ENCODE results near the gene ABCF2.

The ABCF2 gene

DNA sequence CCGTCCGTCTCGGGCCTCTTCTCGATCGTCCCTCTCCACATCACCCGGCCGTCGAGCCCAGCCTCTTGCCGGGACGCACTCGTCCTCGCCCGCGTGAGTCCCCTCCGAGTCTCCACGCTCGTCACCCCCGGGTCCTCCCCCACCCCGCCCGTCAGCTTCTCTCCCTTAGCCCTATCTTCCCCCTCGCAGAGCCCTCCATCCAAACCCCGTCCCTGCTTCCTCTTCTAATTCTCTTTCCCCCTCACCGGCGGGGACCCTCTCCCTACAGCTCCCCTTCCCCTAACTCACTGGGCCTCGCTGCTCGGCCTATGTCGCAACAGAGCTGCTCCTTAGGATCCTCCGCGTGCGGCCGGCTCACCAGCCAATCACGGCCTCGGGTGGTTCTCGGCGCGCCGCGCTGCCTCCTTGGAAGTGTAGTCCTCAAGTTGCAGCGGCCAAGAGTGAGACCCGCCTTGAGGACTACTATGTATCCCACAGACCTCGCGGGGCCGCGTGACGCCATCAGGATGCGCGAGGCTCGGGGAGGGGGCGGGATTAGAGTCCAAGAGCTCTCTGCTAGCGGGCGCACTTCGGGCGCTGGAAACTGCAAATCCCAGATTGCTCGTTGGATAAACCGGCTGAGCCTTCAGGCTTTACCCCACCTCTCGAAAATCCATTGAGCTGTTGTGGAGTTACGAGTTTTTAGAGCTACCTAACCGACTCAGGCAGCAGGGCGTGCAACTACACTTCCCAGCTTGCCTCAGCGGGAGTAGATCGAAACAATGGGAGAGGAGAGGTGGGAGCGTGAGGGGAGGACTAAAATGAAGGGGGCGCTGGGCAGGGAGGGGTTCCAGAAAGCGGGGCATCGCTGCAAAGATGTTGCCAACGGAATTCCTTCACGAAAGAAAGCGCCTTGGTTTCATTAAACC, at the start of gene ABCF2:
Gene ABCF2 (minus strand): TSS at position 331 of the 908 bp plus-strand sequence. CDS start 747 bp downstream, outside the sequence.
- TF ChIP-seq FOXM1 (IDR thresholded peaks at IDR 0.05; ENCODE audit: borderline replicate concordance), result no peak
- no peak for TF ChIP-seq ELF4 (IDR thresholded peaks at IDR 0.05)
- TF ChIP-seq BHLHE40 (IDR thresholded peaks at IDR 0.05; ENCODE audit: borderline replicate concordance), result no peak
- TF ChIP-seq ARNT (IDR thresholded peaks at IDR 0.05), result no peak
- no peak for TF ChIP-seq FOXK2 (IDR thresholded peaks at IDR 0.05)
- no peak for TF ChIP-seq SP1 (IDR thresholded peaks at IDR 0.05)
- no peak for TF ChIP-seq LEF1 (IDR thresholded peaks at IDR 0.05; ENCODE audit: borderline replicate concordance)
- TF ChIP-seq L3MBTL2 (conservative IDR thresholded peaks at IDR 0.05), result peak; percentile 97
- TF ChIP-seq, protein P1, sequence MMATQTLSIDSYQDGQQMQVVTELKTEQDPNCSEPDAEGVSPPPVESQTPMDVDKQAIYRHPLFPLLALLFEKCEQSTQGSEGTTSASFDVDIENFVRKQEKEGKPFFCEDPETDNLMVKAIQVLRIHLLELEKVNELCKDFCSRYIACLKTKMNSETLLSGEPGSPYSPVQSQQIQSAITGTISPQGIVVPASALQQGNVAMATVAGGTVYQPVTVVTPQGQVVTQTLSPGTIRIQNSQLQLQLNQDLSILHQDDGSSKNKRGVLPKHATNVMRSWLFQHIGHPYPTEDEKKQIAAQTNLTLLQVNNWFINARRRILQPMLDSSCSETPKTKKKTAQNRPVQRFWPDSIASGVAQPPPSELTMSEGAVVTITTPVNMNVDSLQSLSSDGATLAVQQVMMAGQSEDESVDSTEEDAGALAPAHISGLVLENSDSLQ (IDR thresholded peaks at IDR 0.05), result peak; percentile 65
- TF ChIP-seq NFRKB (IDR thresholded peaks at IDR 0.05), result no peak
- no peak for TF ChIP-seq TARDBP (IDR thresholded peaks at IDR 0.05)
- TF ChIP-seq SUZ12 (IDR thresholded peaks at IDR 0.05), result no peak
- peak; percentile 100 for DNase-seq (ENCODE audit: extremely low spot score)
- POLR2A ChIA-PET, result interaction anchor here (0.6 to 5.2 kb wide), 33 partner anchors 9 to 312 kb away, joined by 3 to 90 read pairs (median 4); partner anchors contain the start of genes ABCB8, AGAP3, FASTK and H2BK1
- CTCF ChIA-PET, result interaction anchor here (1.0 to 3.6 kb wide), 4 partner anchors 16 to 76 kb away, joined by 3 to 26 read pairs (median 4); no protein-coding TSS in a partner anchor

DNA sequence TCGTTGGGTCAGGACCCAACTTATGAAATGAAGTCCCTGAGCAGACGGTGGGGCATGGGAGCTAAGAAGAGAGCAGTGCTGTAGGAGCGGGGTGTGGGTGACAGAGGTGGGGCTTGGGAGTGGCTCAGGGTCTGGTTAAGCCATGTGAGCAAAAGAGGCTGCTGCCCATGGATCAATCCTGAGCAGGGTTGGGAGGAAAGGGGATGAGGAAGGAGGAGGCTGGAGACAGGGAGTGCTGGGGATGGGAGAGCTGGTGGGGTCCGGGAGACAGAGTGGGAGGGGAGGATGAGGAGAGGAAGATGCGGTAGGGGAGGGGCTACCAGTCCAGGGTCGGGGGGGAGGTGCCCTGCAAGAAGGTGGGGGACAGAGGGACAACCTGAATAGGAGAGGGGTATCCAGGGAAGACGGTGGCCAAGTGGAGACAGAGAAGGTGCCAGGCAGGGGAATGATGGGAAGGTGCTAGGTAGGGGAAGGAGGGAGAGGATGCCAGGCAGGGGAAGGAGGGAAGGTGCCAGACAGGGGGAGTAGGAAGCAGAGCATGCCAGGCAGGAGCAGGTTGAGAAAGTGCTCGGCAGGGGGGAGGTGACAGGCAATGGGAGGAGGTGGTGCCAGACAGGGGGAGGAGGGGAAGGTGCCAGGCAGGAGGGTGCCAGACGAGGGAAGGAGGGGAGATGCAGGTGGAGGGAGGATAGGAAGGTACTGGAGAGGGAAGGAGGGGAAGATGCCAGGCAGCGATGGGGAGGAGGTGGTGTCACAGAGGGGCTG, 49.0 kb upstream of the ABCF2 start:
- no peak for DNase-seq (ENCODE audit: extremely low spot score)
- ChIA-PET CTCF (no interaction called here), POLR2A (no interaction called here)
- TF ChIP-seq HDGF (IDR thresholded peaks at IDR 0.05; ENCODE audit: borderline replicate concordance) (no peak), ARNT (IDR thresholded peaks at IDR 0.05) (no peak), FOXA1 (IDR thresholded peaks at IDR 0.05) (no peak), TARDBP (IDR thresholded peaks at IDR 0.05) (no peak), FOXK2 (IDR thresholded peaks at IDR 0.05) (no peak), ELF4 (IDR thresholded peaks at IDR 0.05) (no peak), SP1 (IDR thresholded peaks at IDR 0.05) (no peak), BHLHE40 (IDR thresholded peaks at IDR 0.05; ENCODE audit: borderline replicate concordance) (no peak), FOXM1 (IDR thresholded peaks at IDR 0.05; ENCODE audit: borderline replicate concordance) (no peak)

DNA sequence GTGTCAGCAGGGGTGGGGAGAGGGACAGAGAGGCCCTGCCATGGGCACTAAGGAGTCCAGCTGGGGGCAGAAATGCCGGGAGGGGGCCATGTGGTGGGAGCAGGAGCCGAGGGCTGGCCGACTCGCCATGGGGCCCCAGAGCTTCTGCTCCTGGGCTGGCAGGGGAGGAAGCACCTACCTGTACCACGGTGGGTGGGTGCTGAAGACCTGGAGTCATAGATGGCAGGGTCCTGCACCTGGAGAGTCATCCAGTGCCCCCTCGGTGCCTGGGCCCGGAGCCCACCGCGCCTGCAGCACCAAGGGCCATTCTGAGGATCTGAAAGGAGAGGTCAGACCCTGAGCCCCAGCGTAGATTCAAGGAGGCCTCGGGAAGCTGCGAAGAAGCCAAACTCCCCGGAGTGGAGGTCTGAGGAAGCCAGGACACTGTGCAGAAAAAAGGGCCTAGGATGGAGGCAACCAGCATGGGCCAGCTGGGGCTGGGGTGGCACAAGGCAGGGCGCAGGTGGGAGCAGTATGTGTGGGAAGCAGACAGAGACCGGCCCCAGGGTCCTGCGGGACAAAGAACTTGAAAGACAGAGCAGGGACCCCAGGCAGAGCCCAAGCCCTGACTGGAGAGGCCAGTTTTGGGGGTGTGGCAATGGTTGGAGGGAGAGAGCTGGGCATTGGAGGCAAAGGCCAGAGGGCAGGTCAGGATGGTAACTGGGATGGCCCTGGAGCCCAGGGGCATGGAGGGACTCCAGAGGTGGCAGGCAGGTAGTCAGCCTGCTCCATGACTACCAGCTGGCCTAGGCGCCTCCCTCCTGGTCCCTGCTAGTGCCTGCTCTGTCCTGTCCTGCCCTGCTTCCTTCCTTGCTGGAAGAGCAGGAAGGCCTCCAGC, 48.2 kb upstream of the ABCF2 start:
- ChIA-PET CTCF (no interaction called here), POLR2A (interaction anchor here (1.2 kb wide), 1 partner anchor 23 kb away, joined by 5 read pairs; no protein-coding TSS in a partner anchor)
- TF ChIP-seq ARNT (IDR thresholded peaks at IDR 0.05) (no peak), FOXM1 (IDR thresholded peaks at IDR 0.05; ENCODE audit: borderline replicate concordance) (no peak), CTBP1 (IDR thresholded peaks at IDR 0.05; ENCODE audit: borderline replicate concordance) (no peak), FOXA1 (IDR thresholded peaks at IDR 0.05) (no peak), ZNF384 (IDR thresholded peaks at IDR 0.05) (no peak)
- DNase-seq (ENCODE audit: extremely low spot score), result no peak

DNA sequence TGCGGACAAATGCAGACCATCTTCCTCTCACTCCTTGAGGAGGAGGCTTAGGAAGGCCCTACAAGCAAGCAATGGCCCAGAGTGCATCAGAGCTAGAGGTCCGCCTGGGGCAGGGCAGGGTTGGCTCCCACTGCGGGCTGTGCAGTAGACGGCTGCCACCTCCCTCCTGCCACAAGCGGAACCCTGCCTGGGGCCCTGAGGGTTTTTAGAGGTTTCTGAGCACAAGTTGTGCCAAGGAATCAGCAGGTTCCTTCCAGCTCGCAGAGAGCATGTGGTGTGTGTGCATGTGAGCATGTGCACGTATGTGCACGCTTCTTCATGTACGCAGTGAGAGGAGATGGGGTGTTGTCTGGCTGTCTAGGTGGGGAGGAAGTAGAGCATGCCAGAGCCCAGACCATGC, 47.4 kb upstream of the ABCF2 start:
- ChIA-PET POLR2A (interaction anchor here (1.2 kb wide), 1 partner anchor 22 kb away, joined by 5 read pairs; no protein-coding TSS in a partner anchor), CTCF (no interaction called here)
- TF ChIP-seq, protein P1 (IDR thresholded peaks at IDR 0.05), result no peak
- TF ChIP-seq ELF4 (IDR thresholded peaks at IDR 0.05) (no peak), SP1 (IDR thresholded peaks at IDR 0.05) (no peak), NFRKB (IDR thresholded peaks at IDR 0.05) (no peak), L3MBTL2 (conservative IDR thresholded peaks at IDR 0.05) (no peak), BHLHE40 (IDR thresholded peaks at IDR 0.05; ENCODE audit: borderline replicate concordance) (no peak), CTBP1 (IDR thresholded peaks at IDR 0.05; ENCODE audit: borderline replicate concordance) (no peak), HDGF (IDR thresholded peaks at IDR 0.05; ENCODE audit: borderline replicate concordance) (no peak)
- DNase-seq (ENCODE audit: extremely low spot score), result no peak

DNA sequence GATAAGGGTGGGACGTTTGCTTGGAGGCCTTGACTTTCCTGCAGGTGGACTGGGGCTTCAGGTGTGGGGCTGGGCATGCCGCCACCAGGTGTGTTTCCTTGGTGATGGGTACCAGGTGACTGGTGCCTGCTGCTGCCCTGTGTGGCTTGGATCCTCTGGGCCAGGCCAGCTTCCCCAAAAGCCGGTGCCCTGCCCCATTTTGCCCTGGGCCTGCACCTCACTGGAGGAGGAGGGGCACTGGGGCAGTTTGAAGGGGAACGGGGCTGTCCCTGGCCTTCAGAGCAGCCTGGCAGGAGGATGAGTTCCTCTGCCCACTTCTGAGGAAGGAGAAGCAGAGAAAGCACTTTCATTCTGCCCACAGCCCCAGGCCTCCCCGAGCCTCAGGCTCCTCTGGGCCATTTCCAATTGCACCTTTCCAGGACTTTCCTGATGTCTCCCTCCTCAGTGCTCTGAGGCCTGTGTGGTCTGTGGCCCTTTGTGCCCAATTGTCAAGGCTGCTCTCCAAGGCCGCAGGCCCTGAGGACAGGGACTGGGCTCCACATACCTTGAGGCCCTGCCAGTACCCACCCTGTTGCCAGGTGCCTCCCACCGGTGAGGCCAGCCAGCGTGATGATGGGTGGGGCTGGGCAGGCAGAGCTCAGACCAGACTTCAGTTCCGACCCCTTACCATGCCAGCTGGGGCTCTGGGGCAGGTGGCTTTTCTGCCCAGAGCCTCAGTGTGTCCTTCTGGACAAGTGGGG, 46.8 kb upstream of the ABCF2 start:
- CTCF ChIA-PET, result no interaction called here
- DNase-seq (ENCODE audit: extremely low spot score), result no peak
- POLR2A ChIA-PET, result interaction anchor here (0.8 to 1.2 kb wide), 2 partner anchors 22 kb away, joined by 3 to 5 read pairs; no protein-coding TSS in a partner anchor
- TF ChIP-seq FOXM1 (IDR thresholded peaks at IDR 0.05; ENCODE audit: borderline replicate concordance), result no peak
- TF ChIP-seq TARDBP (IDR thresholded peaks at IDR 0.05), result no peak
- no peak for TF ChIP-seq ARNT (IDR thresholded peaks at IDR 0.05)
- TF ChIP-seq HDGF (IDR thresholded peaks at IDR 0.05; ENCODE audit: borderline replicate concordance), result no peak
- no peak for TF ChIP-seq ZNF384 (IDR thresholded peaks at IDR 0.05)
- no peak for TF ChIP-seq SUZ12 (IDR thresholded peaks at IDR 0.05)
- no peak for TF ChIP-seq ELF4 (IDR thresholded peaks at IDR 0.05)
- no peak for TF ChIP-seq FOXK2 (IDR thresholded peaks at IDR 0.05)
